ENCODE results near the gene LCLAT1.

Gene LCLAT1

DNA sequence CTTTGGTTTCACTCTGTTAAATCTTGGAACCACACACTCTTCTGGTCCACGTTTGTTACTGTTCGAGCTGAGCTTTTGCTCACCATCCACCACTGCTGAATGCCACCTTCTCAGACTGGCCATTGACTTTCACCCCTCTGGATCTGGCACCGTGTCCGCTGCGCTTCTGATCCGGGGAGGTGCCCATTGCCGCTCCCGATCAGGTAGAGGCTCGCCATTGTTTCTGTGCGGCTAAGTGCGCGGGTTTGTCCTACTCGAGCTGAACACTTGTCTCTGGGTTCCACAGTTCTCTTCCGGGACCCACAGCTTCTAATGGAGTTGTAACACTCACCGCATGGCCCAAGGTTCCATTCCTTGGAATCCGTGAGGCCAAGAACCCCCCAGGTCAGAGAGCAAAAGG is 72.8 kb downstream of the LCLAT1 start:
- H3K4me3 ChIP-seq (replicated peaks; ENCODE audit: insufficient read depth, low read length): no peak overlapping the region
- H3K27me3 ChIP-seq (ENCODE audit: insufficient read depth, poor library complexity, severe bottlenecking): no peaks in the 10 kb centered on the region
- no peak for TF ChIP-seq POLR2AphosphoS5 (IDR thresholded peaks at IDR 0.05; ENCODE audit: low read depth)
- no peak for TF ChIP-seq SPI1 (IDR thresholded peaks at IDR 0.05; ENCODE audit: borderline replicate concordance, low read depth)
- no peak for TF ChIP-seq REST (IDR thresholded peaks at IDR 0.05; ENCODE audit: insufficient replicate concordance, low read depth)
- no peak for TF ChIP-seq GABPA (IDR thresholded peaks at IDR 0.05; ENCODE audit: low read depth)
- TF ChIP-seq CTCF (IDR thresholded peaks at IDR 0.05; ENCODE audit: insufficient read depth, low read length): no peak
- no peak overlapping the region for H3K27ac ChIP-seq (replicated peaks)
- DNase-seq (ENCODE audit: low read depth in 1 of 2, low spot score in 1 of 2): no peak

DNA sequence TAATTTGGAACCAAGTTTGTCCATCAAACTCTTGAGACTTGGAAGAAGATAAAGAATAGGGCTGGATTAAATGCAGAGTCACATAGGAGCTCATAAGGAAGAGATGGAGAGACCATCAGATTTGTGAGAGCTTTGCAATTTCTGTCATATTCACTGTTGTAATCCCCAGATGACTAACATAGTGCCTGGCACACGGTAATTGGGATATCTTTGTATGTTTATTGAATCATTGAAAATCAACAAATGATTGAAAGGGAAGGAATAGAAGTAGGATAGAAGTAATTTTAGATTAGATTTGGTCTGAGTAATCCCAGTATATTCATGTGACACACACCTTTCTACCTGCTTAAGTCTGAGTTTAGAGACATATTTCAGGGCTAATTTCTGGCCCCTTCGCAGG is 75.4 kb downstream of the LCLAT1 start:
- H3K27me3 ChIP-seq (ENCODE audit: insufficient read depth, poor library complexity, severe bottlenecking): no peaks in the 10 kb centered on the region
- H3K27ac ChIP-seq (replicated peaks): no peak overlapping the region
- no peak overlapping the region for H3K4me3 ChIP-seq (replicated peaks; ENCODE audit: insufficient read depth, low read length)
- TF ChIP-seq GABPA (IDR thresholded peaks at IDR 0.05; ENCODE audit: low read depth) (no peak), POLR2AphosphoS5 (IDR thresholded peaks at IDR 0.05; ENCODE audit: low read depth) (no peak), REST (IDR thresholded peaks at IDR 0.05; ENCODE audit: insufficient replicate concordance, low read depth) (no peak), SPI1 (IDR thresholded peaks at IDR 0.05; ENCODE audit: borderline replicate concordance, low read depth) (no peak), CTCF (IDR thresholded peaks at IDR 0.05; ENCODE audit: insufficient read depth, low read length) (no peak)
- DNase-seq (ENCODE audit: low read depth in 1 of 2, low spot score in 1 of 2): no peak

- no peak for DNase-seq (ENCODE audit: low read depth in 1 of 2, low spot score in 1 of 2)
- no peak overlapping the region for H3K4me3 ChIP-seq (replicated peaks; ENCODE audit: insufficient read depth, low read length)
- TF ChIP-seq REST (IDR thresholded peaks at IDR 0.05; ENCODE audit: insufficient replicate concordance, low read depth): no peak
- no peak for TF ChIP-seq POLR2AphosphoS5 (IDR thresholded peaks at IDR 0.05; ENCODE audit: low read depth)
- TF ChIP-seq GABPA (IDR thresholded peaks at IDR 0.05; ENCODE audit: low read depth): no peak
- no peak for TF ChIP-seq CTCF (IDR thresholded peaks at IDR 0.05; ENCODE audit: insufficient read depth, low read length)
- TF ChIP-seq SPI1 (IDR thresholded peaks at IDR 0.05; ENCODE audit: borderline replicate concordance, low read depth): no peak
- no peak overlapping the region for H3K27ac ChIP-seq (replicated peaks)
- H3K27me3 ChIP-seq (ENCODE audit: insufficient read depth, poor library complexity, severe bottlenecking): no peaks in the 10 kb centered on the region
Observed at GRCh38 chr2:30527411-30527810, 80.4 kb downstream of the LCLAT1 start.

Data from HL-60 (cell line).